Stimulated activated CD8-positive, alpha-beta memory T cell treated with anti-CD3 and anti-CD28 coated beads, Interleukin-2, amount 100 ng/mL, for 48 hours (primary cell): ENCODE measurements around the gene MOCS2.

ENCODE experiments used
- DNase-seq, 2 donors: peaks; one replicate each; pipeline ENCODE4 v3.0.0-alpha.2; 2020; ENCODE audit warnings: low read depth in 2 of 2

MOCS2 gene

DNA sequence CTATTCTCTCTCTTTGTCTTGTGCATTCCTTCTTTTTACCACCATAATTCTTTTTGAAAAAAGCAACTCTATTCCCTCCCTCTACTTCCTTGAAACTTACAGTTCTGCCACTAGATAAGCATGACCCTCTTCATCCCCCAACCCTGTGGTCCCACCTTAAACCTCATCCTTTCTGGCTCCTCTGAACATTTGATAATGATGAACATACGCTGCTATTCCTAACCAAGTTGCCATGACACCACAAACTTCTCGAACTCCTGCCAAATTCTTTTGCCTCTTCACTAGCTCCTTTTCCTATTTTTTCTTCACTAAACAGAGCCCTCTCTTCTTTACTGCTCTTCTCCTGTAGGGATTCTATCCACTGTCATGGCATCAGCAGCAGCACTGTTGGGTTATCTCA, 57.1 kb downstream of the MOCS2 start:
- DNase-seq = no peak

- DNase-seq = no peak
Measured at GRCh38 chr5:53048248-53048647, 61.3 kb downstream of the MOCS2 start.
